ENCODE measurements around the gene PUS10.

- TF ChIP-seq GATA2 (IDR thresholded peaks at IDR 0.05; ENCODE audit: low read depth, low read length) (no peak), GATA3 (IDR thresholded peaks at IDR 0.05; ENCODE audit: low read depth, low read length) (no peak)
Observed at GRCh38 chr2:60979231-60979630, 38.8 kb downstream of the PUS10 start.
